22Rv1 (cell line): ENCODE data around the gene EBF3.

Source experiments
- CTCF ChIP-seq: fragments of 450-650 bp; IDR thresholded peaks from 2 replicates; pipeline ENCODE4 v1.5.1; 2017; ENCODE audit warnings: mild to moderate bottlenecking
- ZFX ChIP-seq: fragments of 450-650 bp; IDR thresholded peaks from 2 replicates; pipeline ENCODE4 v1.6.1; 2017; ENCODE audit warnings: antibody characterized with exemption, borderline replicate concordance

- TF ChIP-seq CTCF = no peak
- no peak for TF ChIP-seq ZFX
Observed at GRCh38 chr10:129843131-129843541, 120.9 kb downstream of the EBF3 start.
